NCI-H2196 (cell line): ENCODE results near the gene SS18.

Source experiments
- DNase-seq: peaks from one replicate; lab custom pipeline; 2025; ENCODE audit not compliant: unreplicated experiment; lab: John Stamatoyannopoulos, UW

Gene SS18

DNA sequence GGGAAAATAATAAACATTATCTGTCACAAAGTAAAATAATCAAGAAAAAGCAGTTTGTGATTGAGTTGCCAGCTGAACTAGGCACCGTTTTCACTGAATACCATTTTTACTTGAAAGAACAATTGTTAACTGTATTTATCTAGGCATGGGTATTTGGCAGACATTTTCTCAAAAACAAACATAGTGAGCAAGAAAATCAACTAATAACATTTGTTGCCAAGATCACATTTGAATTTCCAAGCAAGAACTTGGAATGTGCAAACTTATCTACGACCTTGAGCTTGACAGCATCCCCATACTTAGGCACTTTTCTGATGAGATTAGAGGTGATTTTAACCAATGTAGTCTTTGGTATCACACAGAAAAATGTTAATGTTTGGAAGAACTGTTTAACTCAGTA lies 16.7 kb downstream of the SS18 start:
- DNase-seq: no peak

DNA sequence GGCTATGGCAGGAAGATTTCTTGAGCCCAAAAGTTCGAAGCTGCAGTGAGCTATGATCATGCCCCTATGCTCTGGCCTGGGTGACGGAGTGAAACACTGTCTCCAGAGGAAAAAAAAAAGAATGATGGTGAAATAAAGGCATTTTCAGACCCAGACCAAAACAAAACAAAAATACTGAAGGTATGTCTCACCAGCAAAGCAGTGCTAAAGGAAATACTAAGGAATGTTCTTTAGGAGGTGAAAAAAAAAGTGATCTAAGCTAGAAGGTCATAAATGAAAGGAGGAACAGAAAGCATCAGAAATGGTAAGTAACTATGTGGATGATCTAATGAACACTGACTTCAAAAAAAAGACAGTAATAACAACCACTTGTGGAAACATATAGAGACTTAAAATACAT lies 18.7 kb downstream of the SS18 start:
- no peak for DNase-seq

DNA sequence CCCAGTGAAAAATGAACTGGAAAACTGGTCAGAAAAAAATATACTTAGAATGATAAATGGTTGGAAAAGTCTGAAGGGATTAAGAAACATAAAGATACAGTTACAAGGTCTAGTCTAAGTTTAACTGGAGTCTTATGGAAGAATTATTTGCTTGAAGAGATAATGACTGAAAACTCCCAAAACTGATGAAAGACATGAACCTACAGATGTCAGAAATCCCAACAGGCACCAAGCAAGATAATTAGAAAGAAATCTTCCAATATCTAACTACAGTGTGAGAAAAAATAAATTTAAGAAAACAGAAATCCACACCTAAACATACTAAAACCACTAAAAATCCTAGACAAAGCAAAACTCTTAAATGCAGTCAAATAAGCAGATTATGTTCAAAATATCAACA lies 19.4 kb downstream of the SS18 start:
- no peak for DNase-seq

DNA sequence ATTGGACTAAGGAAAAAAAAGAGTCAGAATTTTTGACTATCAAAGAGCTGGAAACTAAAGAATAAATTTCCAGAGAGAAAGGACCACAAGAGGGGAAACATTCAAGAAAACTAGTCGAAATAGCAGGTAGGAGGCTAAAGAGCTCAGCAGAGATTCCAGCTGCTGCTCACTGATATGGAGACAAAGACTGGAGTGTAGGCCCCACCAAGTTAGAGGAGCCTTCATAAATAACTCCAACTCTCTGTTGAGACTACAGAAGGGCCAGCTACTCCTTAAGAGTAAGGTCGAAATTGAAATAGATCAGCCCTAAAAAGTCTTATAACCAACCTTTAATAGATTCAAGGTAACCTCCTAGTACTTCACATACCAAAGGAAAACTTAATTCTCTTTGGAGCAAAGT lies 31.1 kb downstream of the SS18 start:
- no peak for DNase-seq

DNA sequence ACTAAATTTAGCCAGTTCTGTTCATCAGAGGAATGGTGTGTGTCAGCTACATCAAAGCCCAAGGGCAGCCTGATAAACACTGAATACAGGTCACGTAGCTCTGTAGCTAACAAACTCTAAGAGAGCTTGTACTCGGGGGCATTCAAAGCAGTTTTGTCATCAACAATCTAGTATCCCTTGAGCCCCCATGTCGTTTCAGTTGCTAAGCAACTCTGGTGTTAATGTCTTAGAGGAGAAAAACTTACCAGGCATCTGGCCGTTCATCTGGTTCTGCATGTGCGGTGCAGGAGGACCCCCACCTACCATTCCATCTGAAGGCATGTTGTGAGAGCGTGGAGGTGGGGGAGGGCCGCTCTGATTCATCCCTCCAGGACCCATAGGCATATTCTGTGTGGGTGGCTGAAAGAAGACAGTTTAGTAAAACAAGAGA lies 33.1 kb downstream of the SS18 start:
- no peak for DNase-seq

DNA sequence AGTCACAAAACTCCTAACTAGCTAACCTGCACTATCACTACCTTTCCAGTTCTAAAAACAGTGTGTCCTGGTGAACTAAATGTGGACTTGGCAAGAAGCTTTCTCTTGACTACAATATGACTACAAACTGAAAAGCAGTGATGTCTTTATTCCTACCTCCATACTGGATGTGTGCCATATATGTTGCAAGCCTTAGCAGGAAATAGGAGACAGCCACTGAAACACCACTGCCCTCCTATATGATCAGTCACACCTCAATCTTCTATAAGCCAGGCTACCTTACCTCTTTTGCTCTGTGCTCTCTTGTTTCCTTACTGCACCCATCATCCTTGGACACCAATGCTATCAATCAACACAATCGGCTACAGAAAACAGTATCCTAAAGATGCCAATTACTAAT lies 34.1 kb downstream of the SS18 start:
- no peak for DNase-seq

DNA sequence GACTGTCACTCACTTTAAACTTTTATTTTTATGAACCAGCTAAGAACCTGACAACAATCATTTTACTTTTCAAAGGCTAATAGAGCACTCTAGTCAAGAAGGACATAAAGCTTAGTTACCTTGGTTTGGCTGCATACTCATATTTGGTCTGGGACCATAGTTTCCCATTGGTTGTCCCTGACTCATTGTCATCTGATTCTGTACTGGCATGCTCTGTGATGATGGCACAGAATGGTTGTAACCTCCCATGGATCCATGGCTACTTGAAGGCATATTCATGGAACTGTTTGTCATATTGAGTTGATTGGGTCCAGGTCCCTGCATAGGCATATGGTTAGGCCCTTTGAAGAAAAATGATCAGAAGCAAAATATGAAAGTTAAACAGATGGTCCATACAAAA lies 37.9 kb downstream of the SS18 start:
- DNase-seq: no peak

DNA sequence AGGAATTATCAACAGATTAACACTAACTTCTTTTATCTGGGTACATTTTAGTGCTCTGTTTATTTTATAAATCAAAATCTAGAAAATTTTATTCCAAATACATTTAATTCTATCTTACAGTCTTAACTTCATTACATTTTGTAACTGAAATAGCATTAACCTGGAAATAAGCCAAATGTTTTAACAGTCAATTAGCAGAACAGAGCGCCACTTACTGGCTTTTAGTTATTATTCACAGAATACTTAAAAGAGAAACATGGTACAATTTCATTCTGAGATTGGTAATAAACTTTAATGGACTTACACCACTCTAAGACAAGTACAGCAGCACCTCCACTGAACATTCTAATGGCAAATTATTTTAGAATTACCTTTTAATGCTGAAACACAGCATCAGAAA lies 38.6 kb downstream of the SS18 start:
- DNase-seq: no peak

- DNase-seq: no peak
Measured at GRCh38 chr18:26046419-26047077, 43.9 kb downstream of the SS18 start.

DNA sequence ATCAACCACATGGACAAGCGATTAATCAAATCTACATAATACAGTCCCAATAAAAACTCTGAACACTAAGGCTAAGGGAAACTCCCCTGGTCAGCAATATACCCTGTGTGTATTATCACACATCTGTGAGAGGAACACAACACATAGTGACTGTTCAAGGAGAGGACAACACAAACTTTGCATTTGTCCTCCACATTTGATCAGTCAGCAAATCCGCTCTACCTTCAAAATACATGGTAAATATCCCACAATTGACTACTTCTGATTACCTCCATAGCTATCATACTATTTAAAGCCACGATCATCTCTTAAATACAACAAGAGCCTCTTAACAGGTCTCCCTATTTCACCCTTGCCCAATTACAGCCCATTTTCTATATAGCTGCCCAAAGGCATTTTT lies 45.6 kb downstream of the SS18 start:
- DNase-seq: no peak

DNA sequence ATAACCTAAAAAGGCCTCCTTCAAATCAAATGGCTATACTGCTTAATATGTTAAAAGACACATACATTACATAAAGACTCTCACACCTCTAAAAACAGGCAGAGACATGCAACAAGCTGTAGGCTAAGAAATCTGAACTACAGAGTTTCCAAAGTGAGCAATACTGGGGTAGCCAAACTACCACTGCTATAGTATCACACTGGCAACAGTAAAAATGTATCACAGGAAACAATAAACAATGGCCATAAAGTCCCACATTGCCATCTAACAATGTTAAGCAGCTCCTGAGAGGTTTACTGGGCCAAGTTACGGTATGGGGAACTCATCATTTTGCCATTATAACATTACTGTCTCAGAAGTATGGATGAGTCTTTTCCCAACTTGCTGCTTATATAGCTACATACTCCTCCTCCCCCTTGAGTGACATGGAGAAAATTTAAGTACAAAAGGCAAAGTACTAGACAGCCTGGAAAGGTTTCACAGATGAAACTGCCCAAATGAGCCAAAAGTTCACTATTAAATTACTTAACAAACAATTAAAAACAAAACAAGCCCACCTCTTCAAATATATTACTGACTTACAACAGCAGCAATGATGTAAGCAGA lies 50.3 kb downstream of the SS18 start:
- DNase-seq: no peak

- no peak for DNase-seq
Measured at GRCh38 chr18:26039203-26039602, 51.2 kb downstream of the SS18 start.

DNA sequence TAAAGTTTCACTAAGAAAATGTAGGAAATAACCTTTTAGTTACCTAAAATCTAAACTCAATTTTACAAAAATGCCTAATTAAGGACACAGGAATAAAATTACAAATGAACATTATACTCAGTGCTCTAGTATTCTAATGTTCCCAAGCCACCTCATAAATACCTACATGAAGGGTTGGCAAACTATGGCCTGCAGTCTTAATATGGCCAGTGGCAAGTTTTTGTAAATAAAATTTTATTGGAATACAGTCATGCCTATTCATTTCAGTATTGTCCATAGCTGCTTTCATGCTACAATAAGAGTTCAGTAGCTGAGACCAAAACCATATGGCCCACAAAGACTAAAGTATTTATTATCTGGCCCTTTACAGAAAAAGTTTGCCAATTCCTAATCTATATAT lies 53.8 kb downstream of the SS18 start:
- DNase-seq: no peak

- no peak for DNase-seq
Measured at GRCh38 chr18:26034850-26035497, 55.4 kb downstream of the SS18 start.

DNA sequence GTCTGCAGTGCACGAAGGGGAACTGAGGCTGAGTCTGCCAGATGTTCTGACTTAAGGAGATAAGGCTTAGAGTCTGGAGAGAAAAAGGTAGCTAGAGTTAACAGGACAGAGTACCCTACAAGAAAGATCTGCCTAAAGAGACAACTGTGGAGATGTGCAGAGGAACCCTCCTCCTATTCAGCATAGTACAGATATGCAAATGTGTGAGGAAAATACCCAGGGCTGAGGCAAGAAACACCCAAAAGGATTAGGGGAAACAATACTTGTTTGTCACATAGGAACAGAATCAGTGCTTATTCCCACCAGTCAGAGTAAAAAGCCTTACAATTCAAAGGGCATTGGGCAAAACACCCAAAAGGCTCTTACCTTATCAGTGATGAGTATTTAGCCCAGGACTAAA lies 67.8 kb downstream of the SS18 start:
- no peak for DNase-seq

- no peak for DNase-seq
Measured at GRCh38 chr18:26021061-26021754, 69.2 kb downstream of the SS18 start.

DNA sequence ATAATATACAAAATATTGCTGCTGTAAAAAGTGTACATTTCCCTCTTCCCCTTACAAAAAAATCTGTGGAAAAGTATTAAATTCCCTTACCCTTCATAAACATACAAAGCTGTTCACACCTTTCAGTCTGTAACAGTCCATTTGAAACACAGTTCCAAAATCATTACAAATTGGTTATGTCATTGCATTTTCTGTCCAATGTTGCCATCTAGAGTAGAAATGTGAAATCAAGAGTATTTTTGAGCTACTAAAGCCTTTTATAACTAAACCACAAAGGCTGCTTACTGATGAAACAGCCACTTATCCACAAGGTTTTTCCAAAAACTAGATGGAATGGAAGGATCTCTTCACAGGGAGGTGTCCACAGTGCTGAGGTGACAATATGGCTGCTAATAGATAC lies 72.5 kb downstream of the SS18 start:
- DNase-seq: no peak

DNA sequence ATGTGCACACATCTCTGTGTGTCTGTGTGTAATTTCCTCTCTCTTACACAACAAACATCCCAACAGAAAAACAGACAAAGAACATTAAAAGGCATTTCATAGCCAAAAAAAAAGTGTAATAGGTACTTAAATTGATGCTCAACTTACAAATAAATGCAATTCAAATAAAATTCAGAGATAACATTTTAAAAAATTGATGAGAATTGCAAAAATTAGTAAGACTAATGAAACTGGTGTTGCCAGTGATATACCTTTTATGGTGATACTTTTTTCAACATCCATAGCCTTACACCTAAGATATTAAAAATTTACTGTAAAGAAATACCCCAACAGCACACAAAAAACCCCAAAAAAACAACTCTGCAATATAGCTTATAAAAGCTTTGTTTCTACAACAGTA lies 76.0 kb downstream of the SS18 start:
- no peak for DNase-seq

DNA sequence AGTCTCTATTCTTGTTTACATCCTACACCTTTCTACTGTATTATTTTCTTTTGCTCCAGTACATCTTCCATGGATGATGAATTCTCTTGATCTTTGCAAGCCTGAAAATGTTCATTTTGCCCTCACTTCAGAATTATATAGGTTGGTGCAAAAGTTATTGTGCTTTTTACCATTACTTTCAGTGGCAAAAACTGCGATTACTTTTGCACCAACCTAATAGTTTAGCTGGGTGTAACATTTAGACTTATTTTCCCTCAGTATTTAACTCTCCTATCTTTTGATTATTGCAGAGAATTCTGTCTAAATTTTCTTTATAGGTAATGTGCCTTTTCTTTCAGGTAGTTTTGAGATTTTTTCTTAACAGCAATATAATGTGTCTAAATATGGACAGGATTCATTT lies 81.8 kb downstream of the SS18 start:
- no peak for DNase-seq

- no peak for DNase-seq
Measured at GRCh38 chr18:26008096-26008495, 82.3 kb downstream of the SS18 start.

DNA sequence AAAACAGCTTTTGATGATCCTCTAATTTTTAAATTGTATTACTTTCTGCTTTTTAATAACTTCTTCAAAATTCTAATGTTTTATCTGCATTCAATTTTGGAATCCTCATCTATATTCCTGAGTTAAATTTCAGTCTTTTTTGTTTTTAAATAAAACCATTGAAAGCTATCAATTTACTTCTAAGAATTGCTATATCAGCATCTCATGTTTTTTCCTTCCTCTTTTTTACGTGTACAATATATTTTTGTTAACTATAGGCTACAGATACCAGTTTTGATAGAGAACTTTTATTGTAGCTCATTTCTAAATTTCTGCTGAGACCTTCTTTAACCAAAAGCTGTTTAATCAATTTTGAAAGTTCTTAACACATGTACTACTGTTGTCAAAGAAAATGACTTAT lies 84.5 kb downstream of the SS18 start:
- no peak for DNase-seq

- no peak for DNase-seq
Measured at GRCh38 chr18:26004832-26005231, 85.6 kb downstream of the SS18 start.
